GM19193 (cell line): ENCODE data around the gene ENPEP.

Source experiments
- POLR2A ChIP-seq: IDR thresholded peaks from 4 replicates; pipeline ENCODE4 v1.6.1; 2011; ENCODE audit not compliant: insufficient read depth, insufficient read length; ENCODE audit errors: extremely low read depth

ENPEP gene

DNA sequence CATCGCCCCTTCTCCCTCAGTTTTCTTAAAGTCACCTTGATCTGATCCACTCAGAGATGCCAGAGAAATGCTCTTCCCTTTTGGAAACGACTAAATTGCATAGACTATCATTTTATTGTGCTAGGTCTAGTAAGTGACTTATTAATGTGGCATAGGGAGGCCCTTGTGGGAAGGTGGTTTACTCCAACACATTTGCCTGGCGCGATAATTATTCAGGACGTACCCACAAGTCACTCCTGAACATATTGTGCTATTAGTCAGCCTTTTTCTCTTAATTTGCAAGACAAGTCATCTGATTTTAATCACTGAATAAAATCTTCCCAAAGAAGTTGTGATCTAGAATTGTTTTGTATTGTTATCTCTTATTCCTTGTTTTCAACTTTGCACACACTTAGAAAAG is 7.6 kb downstream of the ENPEP start:
- TF ChIP-seq POLR2A: no peak

- no peak for TF ChIP-seq POLR2A
Observed at GRCh38 chr4:110484029-110484428, 8.1 kb downstream of the ENPEP start.

- TF ChIP-seq POLR2A: no peak
Observed at GRCh38 chr4:110484767-110485166, 8.8 kb downstream of the ENPEP start.

- no peak for TF ChIP-seq POLR2A
Observed at GRCh38 chr4:110485452-110485851, 9.5 kb downstream of the ENPEP start.

DNA sequence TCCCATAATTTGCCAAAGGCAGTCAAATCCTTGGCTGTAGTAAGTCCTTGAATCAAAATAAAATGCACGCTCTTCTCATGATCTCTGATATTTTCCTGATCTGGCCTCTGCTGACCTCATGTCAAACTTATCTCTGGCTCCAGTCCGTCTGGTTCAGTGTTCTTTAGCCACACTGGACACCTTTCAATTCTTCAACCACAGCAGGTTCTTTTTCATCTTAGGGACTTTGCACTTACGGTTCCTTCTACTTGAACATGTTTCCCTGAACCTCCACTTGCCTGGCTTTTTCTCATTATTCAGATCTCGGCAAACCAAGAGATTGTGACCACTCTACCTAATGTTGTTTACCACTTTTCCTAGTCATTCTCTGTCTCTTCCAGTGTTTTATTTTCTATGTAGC is 10.3 kb downstream of the ENPEP start:
- TF ChIP-seq POLR2A: no peak

GRCh38 chr4:110487873-110488272 is 11.9 kb downstream of the ENPEP start:
- TF ChIP-seq POLR2A: no peak

DNA sequence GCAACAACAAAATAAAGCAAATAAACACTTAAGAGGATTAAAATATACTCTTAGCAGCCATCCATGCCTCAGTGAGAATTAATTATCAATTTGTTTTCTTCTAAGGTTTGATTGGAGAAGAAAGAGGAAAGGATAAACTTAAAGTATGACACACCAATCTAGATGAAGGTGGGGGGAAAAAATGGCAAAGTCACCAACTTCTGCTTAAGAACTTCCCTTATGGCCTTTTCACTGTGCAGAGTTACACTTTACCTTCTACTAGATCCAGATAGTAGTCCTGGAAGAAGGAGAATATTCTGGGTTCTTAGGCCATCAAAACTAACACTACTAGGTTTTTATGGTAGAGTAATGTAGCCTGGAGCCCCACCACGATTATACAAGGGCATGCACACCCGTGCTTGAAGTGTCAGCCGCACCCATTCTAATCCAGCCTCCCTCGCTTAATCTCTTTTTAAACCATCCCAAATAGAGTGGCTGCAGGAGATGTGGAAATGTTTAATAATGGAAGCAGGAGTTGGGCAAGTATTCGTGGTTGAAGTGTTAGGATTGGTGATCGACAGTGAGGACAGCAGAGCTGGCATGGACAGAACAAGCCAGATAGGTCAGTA is 14.1 kb downstream of the ENPEP start:
- no peak for TF ChIP-seq POLR2A

DNA sequence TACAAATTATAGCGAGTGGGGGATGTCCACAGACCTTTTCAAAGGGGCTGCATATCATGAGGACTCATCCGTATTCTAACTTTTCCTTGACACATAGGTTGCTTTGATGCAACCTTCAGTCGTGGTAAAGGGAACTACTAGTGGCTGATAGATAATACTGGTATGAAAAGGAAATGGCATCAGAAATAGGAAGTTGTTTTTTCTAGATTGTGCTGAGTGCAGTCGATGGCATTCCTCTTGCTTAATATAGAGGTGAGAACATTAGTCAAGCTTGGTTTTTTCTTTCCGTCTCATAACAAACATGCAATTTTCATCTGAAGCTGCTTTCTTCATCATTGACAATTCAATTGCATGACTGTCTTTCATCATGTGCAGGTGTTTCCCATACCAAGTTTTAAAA is 16.6 kb downstream of the ENPEP start:
- no peak for TF ChIP-seq POLR2A

- no peak for TF ChIP-seq POLR2A
Observed at GRCh38 chr4:110493520-110493919, 17.6 kb downstream of the ENPEP start.

DNA sequence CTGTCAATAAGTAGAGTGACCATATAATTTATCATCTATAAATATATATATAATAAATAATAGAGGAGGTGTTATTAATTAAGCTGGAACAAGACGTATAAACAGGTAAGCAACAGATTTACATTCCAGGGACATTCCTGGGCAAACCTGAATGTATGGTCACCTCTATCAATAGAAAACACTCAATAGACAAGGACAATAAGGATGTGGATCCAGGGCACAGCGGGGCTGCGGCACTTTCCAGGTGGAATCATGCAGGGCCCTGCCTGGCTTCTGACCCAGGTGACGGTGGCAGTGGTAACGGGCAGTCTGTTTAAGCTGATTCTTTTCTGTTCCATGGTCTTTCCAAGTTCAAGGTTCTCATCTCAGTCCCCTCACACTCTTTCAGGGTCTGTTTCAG is 22.5 kb downstream of the ENPEP start:
- no peak for TF ChIP-seq POLR2A

DNA sequence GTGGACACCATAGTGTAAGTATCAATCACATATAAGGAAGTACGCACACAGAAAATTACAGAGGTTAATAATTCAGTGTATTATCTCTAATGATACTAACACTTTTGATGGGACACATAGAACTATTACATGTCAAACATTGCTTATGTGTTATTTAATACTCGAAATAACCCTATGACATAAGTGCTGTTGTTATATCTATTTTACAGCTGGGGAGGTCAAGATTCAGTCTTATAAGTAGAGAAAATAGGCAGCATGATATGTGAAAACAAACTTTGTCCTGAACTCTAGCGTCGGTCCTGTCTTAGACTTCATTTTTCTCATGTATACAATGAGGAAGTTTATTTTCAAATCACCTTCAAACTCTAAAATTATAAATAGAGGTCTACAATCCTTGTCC is 23.2 kb downstream of the ENPEP start:
- no peak for TF ChIP-seq POLR2A

GRCh38 chr4:110501826-110502225 is 25.9 kb downstream of the ENPEP start:
- no peak for TF ChIP-seq POLR2A

DNA sequence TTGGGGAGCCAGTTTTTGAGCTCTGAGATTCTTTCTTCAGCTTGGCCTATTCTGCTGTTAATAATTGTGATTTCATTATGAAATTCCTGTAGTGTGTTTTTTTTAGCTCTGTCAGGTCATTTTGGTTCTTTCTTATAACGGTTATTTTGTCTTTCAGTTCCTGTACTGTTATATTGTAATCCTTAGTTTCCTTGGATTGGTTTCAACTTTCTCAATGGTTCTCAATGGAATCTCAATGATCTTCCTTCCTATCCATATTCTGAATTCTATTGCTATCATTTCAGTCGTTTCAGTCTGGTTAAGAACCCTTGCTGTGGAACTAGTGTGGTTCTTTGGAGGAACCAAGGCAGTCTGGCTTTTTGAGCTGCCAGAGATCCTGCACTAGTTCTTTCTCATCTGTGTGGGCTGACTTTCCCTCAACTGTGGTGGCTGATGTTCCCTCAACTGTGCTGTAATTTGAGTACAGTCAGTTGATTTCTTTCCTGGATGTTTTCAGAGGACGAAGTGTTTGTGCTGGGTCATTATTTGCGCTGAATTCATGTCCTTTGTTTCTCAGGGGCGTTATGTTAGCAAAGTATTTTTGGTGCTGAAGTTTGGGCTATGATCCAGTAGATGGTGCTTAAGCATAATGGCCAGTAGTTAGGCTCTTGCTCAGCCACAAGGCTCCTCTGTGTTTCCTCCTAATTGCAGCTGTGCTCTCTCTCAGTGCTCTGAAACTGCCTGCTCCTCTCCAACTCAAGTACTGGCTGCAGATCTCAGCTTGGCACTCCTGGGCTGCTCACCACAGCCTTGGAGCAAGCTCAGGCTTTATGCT is 27.5 kb downstream of the ENPEP start:
- TF ChIP-seq POLR2A: no peak

DNA sequence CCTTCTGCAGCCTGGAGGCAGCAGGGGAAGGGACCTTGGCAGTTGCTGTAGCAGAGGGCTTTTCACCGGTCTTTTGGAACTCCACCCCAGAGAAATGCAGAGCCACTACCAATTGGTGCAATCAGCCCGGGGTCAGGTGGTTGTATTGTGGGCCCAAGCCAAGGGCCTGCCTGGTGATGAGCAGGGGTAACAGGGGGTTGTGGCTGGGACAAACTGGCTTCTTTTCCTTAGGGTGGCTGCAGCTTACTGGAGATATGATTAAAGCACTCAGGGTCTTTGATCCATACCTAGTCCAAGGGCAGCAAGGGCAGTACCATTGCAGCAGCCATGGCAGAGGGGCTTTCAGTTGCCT is 28.1 kb downstream of the ENPEP start:
- TF ChIP-seq POLR2A: no peak

DNA sequence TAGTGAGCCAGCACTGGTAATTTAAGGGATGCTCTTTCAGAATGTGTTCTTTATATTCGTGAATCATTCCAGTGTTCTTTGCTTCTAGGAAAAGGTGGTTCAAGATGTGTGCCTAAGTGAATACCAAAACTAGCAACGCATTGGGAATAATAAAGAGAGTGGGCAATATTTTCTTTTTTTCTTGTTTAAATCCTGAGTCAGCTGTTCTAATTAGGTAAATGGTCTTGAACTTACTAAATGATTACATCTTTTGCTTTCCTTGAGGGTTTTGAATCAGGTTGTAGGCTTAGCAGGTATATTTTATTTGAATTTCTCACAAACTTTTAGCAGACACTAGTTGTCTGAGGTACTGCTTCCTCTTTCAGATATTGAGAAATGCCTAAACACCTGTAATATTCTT is 29.5 kb downstream of the ENPEP start:
- no peak for TF ChIP-seq POLR2A
